Trophoblast cell (in vitro differentiated cells and primary cell): ENCODE measurements around the gene MAGI2.

Source experiments
- DNase-seq, 2 donors: peaks; one replicate each; pipeline ENCODE4 v3.0.0-alpha.2; 2016
- H2AFZ ChIP-seq: 2 replicates; pipeline ENCODE4 v1.6.1; 2013; ENCODE audit warnings: low read length, moderate library complexity, mild to moderate bottlenecking; ENCODE audit not compliant: insufficient read depth, poor library complexity
- H2AK5ac ChIP-seq: 2 replicates; pipeline ENCODE4 v1.6.1; 2013; ENCODE audit warnings: mild to moderate bottlenecking, low read length
- H2BK120ac ChIP-seq: 2 replicates; pipeline ENCODE4 v1.6.1; 2013; ENCODE audit warnings: low read length, mild to moderate bottlenecking, moderate library complexity; ENCODE audit not compliant: insufficient read depth, poor library complexity
- H2BK12ac ChIP-seq: 2 replicates; pipeline ENCODE4 v1.6.1; 2013; ENCODE audit warnings: mild to moderate bottlenecking, low read length, moderate library complexity
- H2BK5ac ChIP-seq: 2 replicates; pipeline ENCODE4 v1.6.1; 2013; ENCODE audit warnings: low read length, low read depth, moderate library complexity, mild to moderate bottlenecking; ENCODE audit not compliant: poor library complexity
- H3K14ac ChIP-seq: 2 replicates; pipeline ENCODE4 v1.6.1; 2013; ENCODE audit warnings: mild to moderate bottlenecking, low read length
- H3K18ac ChIP-seq: 2 replicates; pipeline ENCODE4 v1.6.1; 2013; ENCODE audit warnings: mild to moderate bottlenecking, low read length
- H3K23ac ChIP-seq: 2 replicates; pipeline ENCODE4 v1.6.1; 2013; ENCODE audit warnings: low read length
- H3K27ac ChIP-seq: 2 replicates; pipeline ENCODE4 v1.5.1; 2013; ENCODE audit warnings: low read depth, mild to moderate bottlenecking, inconsistent platforms, low read length, moderate library complexity
- H3K27me3 ChIP-seq: 2 replicates; pipeline ENCODE4 v1.6.1; 2013; ENCODE audit warnings: inconsistent platforms, mild to moderate bottlenecking, low read length, moderate library complexity; ENCODE audit not compliant: insufficient read depth
- H3K36me3 ChIP-seq, 2 experiments: 1 replicate in 1 of 2; 2 replicates in 1 of 2; pipeline ENCODE4 v1.6.1; 2013; ENCODE audit warnings: low read length in 2 of 2, mild to moderate bottlenecking in 2 of 2, moderate library complexity in 1 of 2; ENCODE audit not compliant: insufficient read depth in 2 of 2, control insufficient read depth in 1 of 2
- H3K4ac ChIP-seq: 2 replicates; pipeline ENCODE4 v1.6.1; 2013; ENCODE audit warnings: low read depth, mild to moderate bottlenecking, low read length, moderate library complexity
- H3K4me1 ChIP-seq, 2 experiments: 1 replicate in 1 of 2; 2 replicates in 1 of 2; pipeline ENCODE4 v1.6.1; 2013; ENCODE audit warnings: low read length in 2 of 2, mild to moderate bottlenecking in 2 of 2, moderate library complexity in 1 of 2; ENCODE audit not compliant: insufficient read depth in 2 of 2, control insufficient read depth in 1 of 2
- H3K4me2 ChIP-seq: 2 replicates; pipeline ENCODE4 v1.6.1; 2013; ENCODE audit warnings: inconsistent platforms, mild to moderate bottlenecking, low read length, moderate library complexity
- H3K4me3 ChIP-seq: 2 replicates; pipeline ENCODE4 v1.5.1; 2013; ENCODE audit warnings: mild to moderate bottlenecking, low read depth, low read length, inconsistent platforms
- H3K79me1 ChIP-seq: one replicate; pipeline ENCODE4 v1.6.1; 2013; ENCODE audit warnings: low read length
- H3K79me2 ChIP-seq: 2 replicates; pipeline ENCODE4 v1.6.1; 2013; ENCODE audit warnings: low read length, mild to moderate bottlenecking; ENCODE audit not compliant: control insufficient read depth, insufficient read depth, poor library complexity
- H3K9ac ChIP-seq: 2 replicates; pipeline ENCODE4 v1.6.1; 2013; ENCODE audit warnings: mild to moderate bottlenecking, low read length
- H3K9me3 ChIP-seq: 2 replicates; pipeline ENCODE4 v1.6.1; 2013; ENCODE audit warnings: low read depth, mild to moderate bottlenecking, control low read depth, inconsistent platforms, low read length; ENCODE audit not compliant: insufficient read depth
- H4K12ac ChIP-seq: 2 replicates; pipeline ENCODE4 v1.6.1; 2013; ENCODE audit warnings: low read depth, mild to moderate bottlenecking, low read length, moderate library complexity
- H4K8ac ChIP-seq: 2 replicates; pipeline ENCODE4 v1.6.1; 2013; ENCODE audit warnings: low read depth, mild to moderate bottlenecking, low read length, moderate library complexity
- H4K91ac ChIP-seq: one replicate; pipeline ENCODE4 v1.6.1; 2013; ENCODE audit warnings: low read depth, mild to moderate bottlenecking, low read length, moderate library complexity
- WGBS: extraction: QIAGEN DNeasy Blood & Tissue Kit; methylation state at CpG from one replicate; pipeline ENCODE4 v1.1.7; 2013; ENCODE audit warnings: missing lambda C conversion rate; ENCODE audit not compliant: insufficient read length, insufficient coverage; ENCODE audit errors: extremely low coverage; 5-methylcytosine and 5-hydroxymethylcytosine counted together

Gene MAGI2

GRCh38 chr7:79272938-79273337, 180.5 kb downstream of the MAGI2 start:
- Histone ChIP-seq H4K12ac (no peak overlapping the region), H3K4me1 (no peaks in the 10 kb centered on the region), H3K27ac (no peak overlapping the region), H3K23ac (no peak overlapping the region), H2AFZ (no peak overlapping the region), H3K4me3 (no peak overlapping the region), H3K36me3 (no peaks in the 10 kb centered on the region), H2BK120ac (no peak overlapping the region), H3K4ac (no peak overlapping the region), H3K4me2 (no peak overlapping the region), H2BK12ac (no peak overlapping the region), H3K79me2 (no peaks in the 10 kb centered on the region), H3K9me3 (no peaks in the 10 kb centered on the region), H2BK5ac (no peak overlapping the region), H3K79me1 (no peaks in the 10 kb centered on the region), H3K18ac (no peak overlapping the region), H2AK5ac (no peak overlapping the region), H3K14ac (no peak overlapping the region), H3K9ac (no peak overlapping the region), H3K27me3 (no peaks in the 10 kb centered on the region), H4K8ac (no peak overlapping the region), H4K91ac (no peak overlapping the region)
- no peak for DNase-seq
- no CpG with 5 or more reads among the region's 2 CpGs for WGBS

DNA sequence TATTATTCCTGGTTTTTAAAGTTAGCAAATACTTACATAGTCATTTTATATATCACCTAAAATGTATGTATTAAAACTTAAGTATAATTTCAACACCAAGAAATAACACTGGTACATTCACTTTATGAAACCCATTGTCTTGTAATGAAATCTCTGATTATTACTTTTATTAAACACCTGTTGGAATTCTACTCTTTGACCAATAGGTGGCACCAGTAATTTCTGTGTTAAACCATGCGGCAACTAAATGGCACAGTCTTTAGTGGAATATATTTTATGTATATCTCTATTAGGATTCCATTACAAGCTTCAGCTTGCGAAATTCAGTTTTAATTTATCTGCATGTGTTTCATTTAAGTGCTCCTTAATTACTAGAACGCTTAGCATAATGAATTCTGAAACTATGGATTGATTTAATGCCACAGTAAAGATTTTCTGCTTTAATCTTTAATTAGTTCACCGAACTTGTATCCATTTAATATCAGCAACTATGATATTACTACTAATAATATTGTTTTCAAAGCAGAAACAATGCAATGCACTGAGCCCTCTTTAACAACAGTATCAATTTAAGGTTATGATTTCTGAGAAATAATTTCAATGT, 181.3 kb downstream of the MAGI2 start:
- no peaks in the 10 kb centered on the region for H3K9me3 ChIP-seq
- WGBS = no CpG with 5 or more reads among the region's 4 CpGs

GRCh38 chr7:79268730-79269129, 184.7 kb downstream of the MAGI2 start:
- Histone ChIP-seq H4K12ac (no peak overlapping the region), H3K9ac (no peak overlapping the region), H2BK120ac (no peak overlapping the region), H3K4me1 (no peaks in the 10 kb centered on the region), H4K8ac (no peak overlapping the region), H2BK5ac (no peak overlapping the region), H3K79me1 (no peaks in the 10 kb centered on the region), H3K79me2 (no peaks in the 10 kb centered on the region), H3K4me3 (no peak overlapping the region), H2AFZ (no peak overlapping the region), H3K23ac (no peak overlapping the region), H3K18ac (no peak overlapping the region), H2AK5ac (no peak overlapping the region), H3K14ac (no peak overlapping the region), H3K27me3 (no peaks in the 10 kb centered on the region), H3K4me2 (no peak overlapping the region), H3K36me3 (no peaks in the 10 kb centered on the region), H4K91ac (no peak overlapping the region), H2BK12ac (no peak overlapping the region), H3K9me3 (no peaks in the 10 kb centered on the region), H3K27ac (no peak overlapping the region), H3K4ac (no peak overlapping the region)
- WGBS = no CpG with 5 or more reads among the region's 6 CpGs
- DNase-seq = no peak

More for the DNA sequence above, 181.3 kb downstream of the MAGI2 start:
- H2AK5ac ChIP-seq = no peak overlapping the region
- H3K4me3 ChIP-seq = no peak overlapping the region
- H3K18ac ChIP-seq = no peak overlapping the region
- peak in 1 of 2 donors; percentile 82 for DNase-seq
- H4K12ac ChIP-seq = no peak overlapping the region
- H2AFZ ChIP-seq = no peak overlapping the region
- H3K23ac ChIP-seq = no peak overlapping the region
- no peak overlapping the region for H3K14ac ChIP-seq
- no peak overlapping the region for H4K8ac ChIP-seq
- H4K91ac ChIP-seq = no peak overlapping the region
- no peak overlapping the region for H3K9ac ChIP-seq
- no peak overlapping the region for H2BK12ac ChIP-seq
- no peaks in the 10 kb centered on the region for H3K79me2 ChIP-seq
- no peak overlapping the region for H2BK5ac ChIP-seq
- H3K36me3 ChIP-seq = no peaks in the 10 kb centered on the region
- H3K4me2 ChIP-seq = no peak overlapping the region
- no peaks in the 10 kb centered on the region for H3K4me1 ChIP-seq
- no peaks in the 10 kb centered on the region for H3K27me3 ChIP-seq
- H3K27ac ChIP-seq = no peak overlapping the region
- no peak overlapping the region for H3K4ac ChIP-seq
- H3K79me1 ChIP-seq = no peaks in the 10 kb centered on the region
- no peak overlapping the region for H2BK120ac ChIP-seq

DNA sequence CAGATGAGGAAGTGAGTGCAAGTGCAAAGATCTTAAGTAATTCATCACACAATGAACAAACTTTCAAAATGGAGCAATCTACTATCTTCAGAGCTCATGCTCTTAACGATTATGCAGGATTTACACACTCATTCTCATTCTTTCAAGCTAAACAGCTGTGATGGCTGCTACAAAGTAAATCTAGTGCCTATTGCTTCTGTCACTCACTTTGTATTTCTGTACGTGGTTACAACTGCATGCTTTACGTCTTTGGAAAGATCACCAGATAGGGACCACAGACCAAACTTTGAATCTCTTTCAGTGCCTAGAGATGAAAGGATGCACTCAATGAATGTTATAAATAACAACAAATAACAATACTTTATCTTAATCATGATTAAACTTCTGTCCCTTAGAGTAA, 194.6 kb downstream of the MAGI2 start:
- Histone ChIP-seq H4K12ac (no peak overlapping the region), H3K23ac (no peak overlapping the region), H3K79me2 (no peaks in the 10 kb centered on the region), H2AK5ac (no peak overlapping the region), H3K18ac (no peak overlapping the region), H2BK12ac (no peak overlapping the region), H2AFZ (no peak overlapping the region), H3K4ac (no peak overlapping the region), H3K4me3 (no peak overlapping the region), H3K4me2 (no peak overlapping the region), H2BK120ac (no peak overlapping the region), H3K27ac (no peak overlapping the region), H4K91ac (no peak overlapping the region), H3K14ac (no peak overlapping the region), H3K4me1 (no peaks in the 10 kb centered on the region), H3K9ac (no peak overlapping the region), H2BK5ac (no peak overlapping the region), H3K27me3 (no peaks in the 10 kb centered on the region), H3K9me3 (no peaks in the 10 kb centered on the region), H4K8ac (no peak overlapping the region), H3K36me3 (no peaks in the 10 kb centered on the region), H3K79me1 (no peaks in the 10 kb centered on the region)
- no peak for DNase-seq
- WGBS = no CpG with 5 or more reads among the region's 3 CpGs
